Heart left ventricle (tissue), 16 donors: ENCODE measurements around the gene CPSF7. TPM values are rescaled to one million over a fixed set of nuclear protein-coding genes. Genes with fewer than 3 reads are reported as not detected.

ENCODE experiments used
- ATAC-seq, 4 donors: fragments of 200-7000 bp; cut with Tn5 transposase; one replicate each; pipeline ENCODE4 v1.9.1; 2020 to 2022; ENCODE audit warnings: moderate library complexity in 4 of 4, mild to moderate bottlenecking in 3 of 4, moderate number of reproducible peaks in 1 of 4
- DNase-seq, 5 donors: peaks; one replicate each; pipeline ENCODE4 v3.0.0-alpha.2; 2020
- H3K27ac ChIP-seq, 12 donors: fragments of 200-600 bp; sonication (generic) in 4 of 12; one replicate each; pipeline versions ENCODE4 v1.5.0 to v1.8.0; 2016 to 2022; ENCODE audit warnings: mild to moderate bottlenecking in 2 of 12
- H3K27me3 ChIP-seq, 9 donors: fragments of 200-600 bp; sonication (generic) in 2 of 9; one replicate each; pipeline versions ENCODE4 v1.5.1 to v1.8.0; 2016 to 2022; ENCODE audit warnings: mild to moderate bottlenecking in 3 of 9
- H3K36me3 ChIP-seq, 9 donors: fragments of 200-600 bp; sonication (generic) in 2 of 9; one replicate each; pipeline versions ENCODE4 v1.5.0 to v1.8.0; 2018 to 2022; ENCODE audit warnings: mild to moderate bottlenecking in 2 of 9
- H3K4me1 ChIP-seq, 12 donors: fragments of 200-600 bp; sonication (generic) in 4 of 12; one replicate each; pipeline versions ENCODE4 v1.5.0 to v1.8.0; 2016 to 2022; ENCODE audit warnings: mild to moderate bottlenecking in 3 of 12
- H3K4me3 ChIP-seq, 12 donors: fragments of 200-600 bp; sonication (generic) in 4 of 12; one replicate each; pipeline versions ENCODE4 v1.5.0 to v1.8.0; 2017 to 2022; ENCODE audit warnings: mild to moderate bottlenecking in 9 of 12, moderate library complexity in 4 of 12
- H3K9me3 ChIP-seq, 12 donors: fragments of 200-600 bp; sonication (generic) in 4 of 12; one replicate each; pipeline versions ENCODE4 v1.5.0 to v1.8.0; 2016 to 2022; ENCODE audit warnings: mild to moderate bottlenecking in 1 of 12
- CTCF ChIP-seq, 12 donors: fragments of 200-600 bp; sonication (generic) in 4 of 12; IDR thresholded peaks; one replicate each; pipeline versions ENCODE4 v1.5.0 to v1.8.0; 2018 to 2022; ENCODE audit warnings: antibody characterized with exemption in 12 of 12, mild to moderate bottlenecking in 5 of 12
- POLR2A ChIP-seq, 2 donors: fragments of 450-650 bp; IDR thresholded peaks; one replicate each; pipeline ENCODE4 v1.6.1; 2017; ENCODE audit warnings: antibody characterized with exemption in 2 of 2, mild to moderate bottlenecking in 2 of 2, moderate library complexity in 2 of 2
- WGBS, 4 donors: extraction: QIAGEN DNeasy Blood & Tissue Kit in 2 of 4; methylation state at CpG; one replicate each; pipeline versions ENCODE4 v1.1.5 to v1.1.7; 2013 to 2018; 5-methylcytosine and 5-hydroxymethylcytosine counted together
- intact Hi-C, 10 donors: fragments of 100-400 bp; cut with DNase I; formaldehyde crosslinking; loops; one replicate each; pipeline versions ENCODE4 v1.11.1 to v1.14.2; 2022
- polyA plus RNA-seq, 2 donors: library from polyadenylated mRNA; stranded (reverse); fragments of 200-250 nt; gene quantifications; one replicate each; pipeline ENCODE4 v1.2.3, GENCODE V29; 2013
- total RNA-seq, 9 donors: library from RNA; depleted of rRNA in 2 of 9; stranded (reverse); fragments of >200 nt in 2 of 9; fragmentation: NEBNext Ultra II Directional in 3 of 9; extraction: Animal tissue kit (Norgen Biotek cat#: 25700) in 3 of 9; gene quantifications; one replicate each; pipeline versions ENCODE4 v1.1.0 to v1.2.4, GENCODE V29; 2016 to 2023
- donor health status: ischemic (EF 13 %, LVEDD 7.1; RV severe dilation, severe dysfunction).
- donor health status: healthy with polysubstance abuse.
- donor health status: DM: no; HTN: yes; CAD: no.
- donor health status: DM: no; HTN: no; CAD: no.
- donor health status: ischemic (EF 25% LVEDD 6.9; RV normal size, moderate dysfunction).
- donor health status: ischemic (EF 25% LVEDD 5.7; RV mildly dilated, moderate dysfunction).
- donor health status: healthy.
- donor health status: DM: yes; HTN: yes; CAD: no.
- donor health status: ischemic (EF 35%, LVEDD 5.7; RV mildly dilated, moderate dysfunction).
- donor health status: nonischemic (EF 11% LVEDD 7.7; RV severe dilation, severe dysfunction).
- donor health status: DM: yes; HTN: yes; CAD: no.
- donor health status: PGD.
- donor health status: ischemic (EF 29% LVEDD 5.4; RV normal size, mild dysfunction).
- donor health status: nonischemic (EF 23%, LVEDD 6.1; RV moderate dilation, normal function).

The CPSF7 gene
- total and polyA plus RNA-seq, 11 donors: 24.3 to 52.4 (median 35.5) TPM

- no peaks in the 10 kb centered on the region for H3K9me3 ChIP-seq
- intact Hi-C loops: loop anchor here in 1 of 10 donors (5.0 kb wide), 1 partner anchor 58 kb away; the partner anchor contains the start of gene CPSF7
- H3K27ac ChIP-seq: peak overlapping the region in 7 of 12 donors; percentile 7 to 60 (median 41)
- no peak overlapping the region for H3K4me3 ChIP-seq
- H3K36me3 ChIP-seq: peaks cover 0 to 73% (median 61%) of the 10 kb centered on the region in 9 donors
- WGBS, 4 donors: 72 to 90% (median 86%) methylated on average over 9 of the region's 9 CpGs
- peak; percentile 63 to 95 (median 87) for ATAC-seq
- no peaks in the 10 kb centered on the region for H3K27me3 ChIP-seq
- no peak for TF ChIP-seq POLR2A (IDR thresholded peaks at IDR 0.05)
- peak; percentile 36 to 78 (median 70) for DNase-seq
- H3K4me1 ChIP-seq: peaks cover 0 to 13% (median 0%) of the 10 kb centered on the region in 12 donors
Observed at GRCh38 chr11:61369372-61370348, 60.1 kb downstream of the CPSF7 start.

- Histone ChIP-seq H3K36me3 (peaks cover 0 to 81% (median 66%) of the 10 kb centered on the region in 9 donors), H3K4me1 (peaks cover 0 to 13% (median under 1%) of the 10 kb centered on the region in 12 donors), H3K4me3 (no peak overlapping the region), H3K9me3 (no peaks in the 10 kb centered on the region), H3K27me3 (no peaks in the 10 kb centered on the region), H3K27ac (peak overlapping the region in 1 of 12 donors; percentile 28)
- TF ChIP-seq CTCF (IDR thresholded peaks at IDR 0.05) (no peak), POLR2A (IDR thresholded peaks at IDR 0.05) (no peak)
- intact Hi-C loops: loop anchor here in 1 of 10 donors (5.0 kb wide), 1 partner anchor 59 kb away; the partner anchor contains the start of gene CPSF7
- DNase-seq: peak in 1 of 5 donors; percentile 16
- 81 to 92% (median 90%) methylated on average over 7 of the region's 7 CpGs for WGBS, 4 donors
- no peak for ATAC-seq
Observed at GRCh38 chr11:61368646-61369045, 61.1 kb downstream of the CPSF7 start.

GRCh38 chr11:61367406-61367805 lies 62.4 kb downstream of the CPSF7 start:
- TF ChIP-seq CTCF (IDR thresholded peaks at IDR 0.05) (no peak), POLR2A (IDR thresholded peaks at IDR 0.05) (no peak)
- no peaks in the 10 kb centered on the region for H3K27me3 ChIP-seq
- no peaks in the 10 kb centered on the region for H3K9me3 ChIP-seq
- ATAC-seq (no peak), DNase-seq (peak in 1 of 5 donors; percentile 1)
- intact Hi-C loops: loop anchor here in 1 of 10 donors (5.0 kb wide), 1 partner anchor 60 kb away; the partner anchor contains the start of gene CPSF7
- H3K27ac ChIP-seq: no peak overlapping the region
- 63 to 79% (median 75%) methylated on average over 6 of the region's 6 CpGs for WGBS, 4 donors
- H3K36me3 ChIP-seq: peaks cover 0 to 75% (median 63%) of the 10 kb centered on the region in 9 donors
- H3K4me1 ChIP-seq: peaks cover 0 to 23% (median 12%) of the 10 kb centered on the region in 12 donors
- H3K4me3 ChIP-seq: no peak overlapping the region

- TF ChIP-seq CTCF (IDR thresholded peaks at IDR 0.05) (no peak), POLR2A (IDR thresholded peaks at IDR 0.05) (no peak)
- H3K36me3 ChIP-seq: peaks cover 0 to 57% (median 53%) of the 10 kb centered on the region in 9 donors
- H3K4me1 ChIP-seq: peaks cover 0 to 35% (median 28%) of the 10 kb centered on the region in 12 donors
- no peak overlapping the region for H3K27ac ChIP-seq
- H3K27me3 ChIP-seq: no peaks in the 10 kb centered on the region
- H3K4me3 ChIP-seq: no peak overlapping the region
- ATAC-seq (no peak), DNase-seq (peak in 1 of 5 donors; percentile 5)
- 92 to 97% (median 94%) methylated on average over 5 of the region's 5 CpGs for whole genome bisulfite sequencing, 4 donors
- H3K9me3 ChIP-seq: no peaks in the 10 kb centered on the region
- intact Hi-C loops: no loop called here
Observed at GRCh38 chr11:61364012-61364675, 65.6 kb downstream of the CPSF7 start.
